ENCODE measurements around the gene NRDE2. TPM values are rescaled to one million over a fixed set of nuclear protein-coding genes. Genes with fewer than 3 reads are reported as not detected.

The NRDE2 gene
- total RNA-seq, 2 experiments from 2014 or later: 12.3 to 16.6 TPM

- intact Hi-C loops (cut with micrococcal nuclease; ENCODE audit: unreplicated experiment): no loop called here
- ChIA-PET POLR2A (no interaction called here), CTCF (ENCODE audit: unreplicated experiment) (no interaction called here)
- TF ChIP-seq EZH2phosphoT487 (IDR thresholded peaks at IDR 0.05; ENCODE audit: borderline replicate concordance, low read depth, low read length) (no peak), CTCF (conservative IDR thresholded peaks at IDR 0.05; ENCODE audit: low read length) (no peak)
- Histone ChIP-seq H4K20me1 (ENCODE audit: insufficient read depth, low read length) (no peaks in the 10 kb centered on the region), H3K4me1 (ENCODE audit: insufficient read depth, low read length, poor library complexity, severe bottlenecking) (peaks cover 21% of the 10 kb centered on the region), H3K9me3 (ENCODE audit: low read length) (no peaks in the 10 kb centered on the region), H3K9me2 (ENCODE audit: insufficient read depth, low read length) (no peaks in the 10 kb centered on the region), H2AFZ (ENCODE audit: low read length) (no peak overlapping the region), H3K4me2 (ENCODE audit: low read length) (no peak overlapping the region), H3K36me3 (ENCODE audit: insufficient read depth, low read length) (no peaks in the 10 kb centered on the region), H3K4me3 (ENCODE audit: low read depth, low read length, poor library complexity, severe bottlenecking) (no peak overlapping the region), H3K27ac (ENCODE audit: low read depth, low read length, poor library complexity, severe bottlenecking) (no peak overlapping the region), H3K79me2 (ENCODE audit: insufficient read depth, low read depth, low read length) (no peaks in the 10 kb centered on the region)
- no TSS peak for BruUV-seq (replicated peaks)
- DNase-seq (ENCODE audit: low spot score): no peak
These were observed 47.4 kb upstream of the NRDE2 start for GRCh38 chr14:90379106-90379505.

- no peak overlapping the region for H3K27ac ChIP-seq (ENCODE audit: low read depth, low read length, poor library complexity, severe bottlenecking)
- TF ChIP-seq EZH2phosphoT487 (IDR thresholded peaks at IDR 0.05; ENCODE audit: borderline replicate concordance, low read depth, low read length): no peak
- no peak for TF ChIP-seq CTCF (conservative IDR thresholded peaks at IDR 0.05; ENCODE audit: low read length)
- BruUV-seq (replicated peaks): no TSS peak
- POLR2A ChIA-PET: no interaction called here
- intact Hi-C loops (cut with micrococcal nuclease; ENCODE audit: unreplicated experiment): no loop called here
- H3K36me3 ChIP-seq (ENCODE audit: insufficient read depth, low read length): no peaks in the 10 kb centered on the region
- no peaks in the 10 kb centered on the region for H4K20me1 ChIP-seq (ENCODE audit: insufficient read depth, low read length)
- H3K9me2 ChIP-seq (ENCODE audit: insufficient read depth, low read length): no peaks in the 10 kb centered on the region
- no peak overlapping the region for H3K4me2 ChIP-seq (ENCODE audit: low read length)
- peaks cover 12% of the 10 kb centered on the region for H3K4me1 ChIP-seq (ENCODE audit: insufficient read depth, low read length, poor library complexity, severe bottlenecking)
- CTCF ChIA-PET (ENCODE audit: unreplicated experiment): no interaction called here
- no peak overlapping the region for H3K4me3 ChIP-seq (ENCODE audit: low read depth, low read length, poor library complexity, severe bottlenecking)
- DNase-seq (ENCODE audit: low spot score): no peak
- no peaks in the 10 kb centered on the region for H3K79me2 ChIP-seq (ENCODE audit: insufficient read depth, low read depth, low read length)
- no peaks in the 10 kb centered on the region for H3K9me3 ChIP-seq (ENCODE audit: low read length)
- no peak overlapping the region for H2AFZ ChIP-seq (ENCODE audit: low read length)
These were observed 46.5 kb upstream of the NRDE2 start for GRCh38 chr14:90378249-90378648.

- intact Hi-C loops (cut with micrococcal nuclease; ENCODE audit: unreplicated experiment): no loop called here
- no peak overlapping the region for H3K4me3 ChIP-seq (ENCODE audit: low read depth, low read length, poor library complexity, severe bottlenecking)
- H3K4me1 ChIP-seq (ENCODE audit: insufficient read depth, low read length, poor library complexity, severe bottlenecking): no peaks in the 10 kb centered on the region
- no peak overlapping the region for H2AFZ ChIP-seq (ENCODE audit: low read length)
- H3K9me3 ChIP-seq (ENCODE audit: low read length): no peaks in the 10 kb centered on the region
- H3K9me2 ChIP-seq (ENCODE audit: insufficient read depth, low read length): no peaks in the 10 kb centered on the region
- no peaks in the 10 kb centered on the region for H3K79me2 ChIP-seq (ENCODE audit: insufficient read depth, low read depth, low read length)
- no peak for DNase-seq (ENCODE audit: low spot score)
- H3K36me3 ChIP-seq (ENCODE audit: insufficient read depth, low read length): no peaks in the 10 kb centered on the region
- no peak overlapping the region for H3K4me2 ChIP-seq (ENCODE audit: low read length)
- no peaks in the 10 kb centered on the region for H4K20me1 ChIP-seq (ENCODE audit: insufficient read depth, low read length)
- CTCF ChIA-PET (ENCODE audit: unreplicated experiment): no interaction called here
- no peak overlapping the region for H3K27ac ChIP-seq (ENCODE audit: low read depth, low read length, poor library complexity, severe bottlenecking)
- TF ChIP-seq EZH2phosphoT487 (IDR thresholded peaks at IDR 0.05; ENCODE audit: borderline replicate concordance, low read depth, low read length) (no peak), CTCF (conservative IDR thresholded peaks at IDR 0.05; ENCODE audit: low read length) (no peak)
- no TSS peak for BruUV-seq (replicated peaks)
- POLR2A ChIA-PET: no interaction called here
These were observed 44.2 kb upstream of the NRDE2 start for GRCh38 chr14:90375934-90376333.
